Neural cell (in vitro differentiated cells): Measurements from ENCODE around the gene ENKUR. TPM values are rescaled to one million over a fixed set of nuclear protein-coding genes. Genes with fewer than 3 reads are reported as not detected.

Experiments
- H2AFZ ChIP-seq: fragments of 200-600, 300-800 bp; sonication (generic), shearing (Covaris generic); 2 replicates; pipeline ENCODE4 v1.6.0; 2014; ENCODE audit warnings: low read depth, mild to moderate bottlenecking, antibody characterized with exemption, low read length, moderate library complexity
- H3F3A ChIP-seq: fragments of 200-600 bp; shearing (Covaris generic); 2 replicates; pipeline ENCODE4 v1.6.1; 2016; ENCODE audit warnings: mild to moderate bottlenecking, moderate library complexity, mixed read lengths, antibody characterized with exemption, low read length; ENCODE audit not compliant: insufficient read depth, poor library complexity, severe bottlenecking
- H3K27ac ChIP-seq: fragments of 200-600, 300-800 bp; sonication (generic), shearing (Covaris generic); 2 replicates; pipeline ENCODE4 v1.5.1; 2014; ENCODE audit warnings: mild to moderate bottlenecking, low read length, moderate library complexity
- H3K27me3 ChIP-seq: fragments of 300-800, 200-600 bp; sonication (generic), shearing (Covaris generic); 2 replicates; pipeline ENCODE4 v1.6.0; 2014; ENCODE audit warnings: mild to moderate bottlenecking, low read depth, low read length, moderate library complexity; ENCODE audit not compliant: insufficient read depth
- H3K36me3 ChIP-seq: fragments of 300-800, 200-600 bp; sonication (generic), shearing (Covaris generic); 2 replicates; pipeline ENCODE4 v1.5.1; 2014; ENCODE audit warnings: mild to moderate bottlenecking, antibody characterized with exemption, low read length, moderate library complexity; ENCODE audit not compliant: insufficient read depth
- H3K4me2 ChIP-seq: fragments of 300-800, 200-600 bp; sonication (generic), shearing (Covaris generic); 2 replicates; pipeline ENCODE4 v1.6.0; 2014; ENCODE audit warnings: mild to moderate bottlenecking, low read length
- H3K4me3 ChIP-seq: fragments of 300-800, 200-600 bp; sonication (generic), shearing (Covaris generic); 2 replicates; pipeline ENCODE4 v1.5.1; 2014; ENCODE audit warnings: mild to moderate bottlenecking, low read length, moderate library complexity
- H3K79me2 ChIP-seq: fragments of 200-600 bp; shearing (Covaris generic); replicated peaks from 2 replicates; pipeline ENCODE4 v1.6.0; 2014; ENCODE audit warnings: mild to moderate bottlenecking, low read length, moderate library complexity; ENCODE audit not compliant: insufficient read depth
- H3K9ac ChIP-seq: fragments of 300-800, 200-600 bp; sonication (generic), shearing (Covaris generic); 2 replicates; pipeline ENCODE4 v1.6.1; 2016; ENCODE audit warnings: mild to moderate bottlenecking, low read length, mixed read lengths
- H3K9me2 ChIP-seq: fragments of 200-600 bp; shearing (Covaris generic); 2 replicates; pipeline ENCODE4 v1.6.1; 2016; ENCODE audit warnings: mild to moderate bottlenecking, low read length, mixed read lengths; ENCODE audit not compliant: insufficient read depth
- H3K9me3 ChIP-seq: fragments of 200-600, 300-800 bp; sonication (generic), shearing (Covaris generic); 2 replicates; pipeline ENCODE4 v1.6.1; 2016; ENCODE audit warnings: mild to moderate bottlenecking, mixed run types, low read length, moderate library complexity, mixed read lengths
- H4K20me1 ChIP-seq: fragments of 200-600 bp; shearing (Covaris generic); 2 replicates; pipeline ENCODE4 v1.6.1; 2016; ENCODE audit warnings: mild to moderate bottlenecking, mixed run types; ENCODE audit not compliant: insufficient read depth
- EP300 ChIP-seq: fragments of 450-650 bp; conservative IDR thresholded peaks from 2 replicates; pipeline ENCODE4 v1.6.1; 2014; ENCODE audit warnings: antibody characterized with exemption, mild to moderate bottlenecking, moderate library complexity; ENCODE audit not compliant: poor library complexity, severe bottlenecking
- EZH2 ChIP-seq: fragments of 200-600, 300-800 bp; shearing (Covaris generic), sonication (generic); IDR thresholded peaks from 2 replicates; pipeline ENCODE4 v1.6.1; 2014; ENCODE audit warnings: antibody characterized with exemption, low read length, borderline replicate concordance, mild to moderate bottlenecking; ENCODE audit not compliant: insufficient read depth, poor library complexity, severe bottlenecking
- MXI1 ChIP-seq: fragments of 450-650 bp; conservative IDR thresholded peaks from 2 replicates; pipeline ENCODE4 v1.6.1; 2014; ENCODE audit warnings: antibody characterized with exemption, mild to moderate bottlenecking; ENCODE audit not compliant: poor library complexity, severe bottlenecking
- POLR2AphosphoS5 ChIP-seq: IDR thresholded peaks from 2 replicates; pipeline ENCODE4 v1.6.1; 2012
- RAD21 ChIP-seq: fragments of 450-650 bp; conservative IDR thresholded peaks from 2 replicates; pipeline ENCODE4 v1.6.1; 2014; ENCODE audit warnings: antibody characterized with exemption, mild to moderate bottlenecking, moderate library complexity
- SMC3 ChIP-seq: fragments of 450-650 bp; conservative IDR thresholded peaks from 2 replicates; pipeline ENCODE4 v1.6.1; 2014; ENCODE audit warnings: antibody characterized with exemption, mild to moderate bottlenecking, moderate library complexity; ENCODE audit not compliant: poor library complexity
- TAF1 ChIP-seq: IDR thresholded peaks from 2 replicates; pipeline ENCODE4 v1.6.1; 2012; ENCODE audit warnings: low read depth
- polyA plus RNA-seq: library from polyadenylated mRNA; depleted of rRNA; stranded (reverse); fragments of >200 nt; gene quantifications from 2 replicates; pipeline ENCODE4 v1.2.3, GENCODE V29; 2014
- TF ChIP-seq, protein P1 (sequence below): fragments of 450-650 bp; IDR thresholded peaks from 2 replicates; pipeline ENCODE4 v1.5.1; 2014; ENCODE audit warnings: antibody characterized with exemption, mild to moderate bottlenecking, moderate library complexity; ENCODE audit not compliant: poor library complexity, severe bottlenecking
- TF ChIP-seq, protein P2 (sequence below): IDR thresholded peaks from 2 replicates; pipeline ENCODE4 v1.6.1; 2012; ENCODE audit warnings: borderline replicate concordance

Gene ENKUR
- polyA plus RNA-seq, 1 donor from 2014 or later = 2.6 TPM

DNA sequence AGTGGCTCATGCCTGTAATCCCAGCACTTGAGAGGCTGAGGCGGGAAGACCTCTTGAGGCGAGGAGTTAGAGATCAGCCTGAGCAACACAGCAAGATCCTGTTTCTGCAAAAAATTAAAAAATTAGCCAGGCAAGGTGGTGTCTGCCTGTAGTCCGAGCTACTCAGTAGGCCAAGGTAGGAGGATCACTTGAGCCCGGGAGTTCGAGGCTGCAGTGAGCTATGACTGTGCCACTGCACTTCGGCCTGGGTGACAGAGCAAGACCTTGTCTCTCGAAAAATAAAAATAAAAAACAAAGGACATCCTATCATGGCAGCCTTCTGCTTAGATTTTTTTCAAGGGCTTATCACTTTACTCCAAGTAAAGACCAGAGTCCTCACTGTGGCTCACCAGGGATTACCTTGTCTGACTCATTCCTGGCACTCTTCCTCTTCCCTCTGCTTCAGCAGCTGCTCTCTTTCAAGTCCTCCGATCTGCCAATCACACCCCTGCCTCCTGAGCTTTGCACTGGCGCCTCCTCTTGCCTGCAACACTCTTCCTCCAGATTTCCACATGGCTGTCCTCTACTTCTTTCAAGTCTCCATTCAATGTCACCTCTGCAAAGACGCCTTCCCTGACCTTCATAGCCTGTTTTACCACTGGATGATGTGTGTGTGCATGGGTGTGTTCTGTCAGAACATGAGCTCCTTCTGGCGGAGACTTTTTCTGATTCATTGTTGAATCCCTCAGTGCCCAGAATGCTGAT lies 71.3 kb downstream of the ENKUR start:
- H2AFZ ChIP-seq = no peak overlapping the region

DNA sequence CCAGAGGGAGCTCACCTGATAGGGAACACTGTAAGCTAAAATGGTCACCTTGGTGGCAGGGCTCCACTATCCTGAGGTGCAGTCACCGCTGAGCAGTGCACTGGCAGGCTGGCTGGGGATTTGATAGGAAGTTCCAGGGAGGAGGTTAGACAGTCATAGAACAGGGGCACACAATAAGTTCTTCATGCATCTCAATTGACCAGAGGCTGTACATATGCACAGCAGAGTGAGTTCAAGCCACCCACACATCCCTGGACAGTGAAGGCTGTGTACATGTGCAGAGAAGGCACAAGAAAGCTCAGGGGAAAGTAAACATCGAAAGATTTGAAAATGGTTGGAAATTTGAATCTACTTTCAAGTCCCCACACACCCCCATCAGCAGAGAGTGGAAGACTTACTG lies 77.4 kb downstream of the ENKUR start:
- Histone ChIP-seq H3K9me2 (no peaks in the 10 kb centered on the region), H3K79me2 (no peaks in the 10 kb centered on the region), H4K20me1 (no peaks in the 10 kb centered on the region), H3K4me3 (no peak overlapping the region), H3K9ac (no peak overlapping the region), H3K4me2 (no peak overlapping the region), H3K27ac (no peak overlapping the region), H2AFZ (no peak overlapping the region), H3F3A (no peaks in the 10 kb centered on the region), H3K27me3 (no peaks in the 10 kb centered on the region), H3K36me3 (no peaks in the 10 kb centered on the region), H3K9me3 (no peaks in the 10 kb centered on the region)
- TF ChIP-seq EZH2 (no peak), EP300 (no peak), MXI1 (no peak), RAD21 (no peak), POLR2AphosphoS5 (no peak), SMC3 (no peak), TAF1 (no peak)
- TF ChIP-seq, protein P1, sequence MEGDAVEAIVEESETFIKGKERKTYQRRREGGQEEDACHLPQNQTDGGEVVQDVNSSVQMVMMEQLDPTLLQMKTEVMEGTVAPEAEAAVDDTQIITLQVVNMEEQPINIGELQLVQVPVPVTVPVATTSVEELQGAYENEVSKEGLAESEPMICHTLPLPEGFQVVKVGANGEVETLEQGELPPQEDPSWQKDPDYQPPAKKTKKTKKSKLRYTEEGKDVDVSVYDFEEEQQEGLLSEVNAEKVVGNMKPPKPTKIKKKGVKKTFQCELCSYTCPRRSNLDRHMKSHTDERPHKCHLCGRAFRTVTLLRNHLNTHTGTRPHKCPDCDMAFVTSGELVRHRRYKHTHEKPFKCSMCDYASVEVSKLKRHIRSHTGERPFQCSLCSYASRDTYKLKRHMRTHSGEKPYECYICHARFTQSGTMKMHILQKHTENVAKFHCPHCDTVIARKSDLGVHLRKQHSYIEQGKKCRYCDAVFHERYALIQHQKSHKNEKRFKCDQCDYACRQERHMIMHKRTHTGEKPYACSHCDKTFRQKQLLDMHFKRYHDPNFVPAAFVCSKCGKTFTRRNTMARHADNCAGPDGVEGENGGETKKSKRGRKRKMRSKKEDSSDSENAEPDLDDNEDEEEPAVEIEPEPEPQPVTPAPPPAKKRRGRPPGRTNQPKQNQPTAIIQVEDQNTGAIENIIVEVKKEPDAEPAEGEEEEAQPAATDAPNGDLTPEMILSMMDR = no peak
- TF ChIP-seq, protein P2, sequence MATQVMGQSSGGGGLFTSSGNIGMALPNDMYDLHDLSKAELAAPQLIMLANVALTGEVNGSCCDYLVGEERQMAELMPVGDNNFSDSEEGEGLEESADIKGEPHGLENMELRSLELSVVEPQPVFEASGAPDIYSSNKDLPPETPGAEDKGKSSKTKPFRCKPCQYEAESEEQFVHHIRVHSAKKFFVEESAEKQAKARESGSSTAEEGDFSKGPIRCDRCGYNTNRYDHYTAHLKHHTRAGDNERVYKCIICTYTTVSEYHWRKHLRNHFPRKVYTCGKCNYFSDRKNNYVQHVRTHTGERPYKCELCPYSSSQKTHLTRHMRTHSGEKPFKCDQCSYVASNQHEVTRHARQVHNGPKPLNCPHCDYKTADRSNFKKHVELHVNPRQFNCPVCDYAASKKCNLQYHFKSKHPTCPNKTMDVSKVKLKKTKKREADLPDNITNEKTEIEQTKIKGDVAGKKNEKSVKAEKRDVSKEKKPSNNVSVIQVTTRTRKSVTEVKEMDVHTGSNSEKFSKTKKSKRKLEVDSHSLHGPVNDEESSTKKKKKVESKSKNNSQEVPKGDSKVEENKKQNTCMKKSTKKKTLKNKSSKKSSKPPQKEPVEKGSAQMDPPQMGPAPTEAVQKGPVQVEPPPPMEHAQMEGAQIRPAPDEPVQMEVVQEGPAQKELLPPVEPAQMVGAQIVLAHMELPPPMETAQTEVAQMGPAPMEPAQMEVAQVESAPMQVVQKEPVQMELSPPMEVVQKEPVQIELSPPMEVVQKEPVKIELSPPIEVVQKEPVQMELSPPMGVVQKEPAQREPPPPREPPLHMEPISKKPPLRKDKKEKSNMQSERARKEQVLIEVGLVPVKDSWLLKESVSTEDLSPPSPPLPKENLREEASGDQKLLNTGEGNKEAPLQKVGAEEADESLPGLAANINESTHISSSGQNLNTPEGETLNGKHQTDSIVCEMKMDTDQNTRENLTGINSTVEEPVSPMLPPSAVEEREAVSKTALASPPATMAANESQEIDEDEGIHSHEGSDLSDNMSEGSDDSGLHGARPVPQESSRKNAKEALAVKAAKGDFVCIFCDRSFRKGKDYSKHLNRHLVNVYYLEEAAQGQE = no peak

More for the DNA sequence above, 71.3 kb downstream of the ENKUR start:
- Histone ChIP-seq H3K9me3 (no peaks in the 10 kb centered on the region), H3K9me2 (no peaks in the 10 kb centered on the region), H3K9ac (no peak overlapping the region), H3K4me3 (no peak overlapping the region), H3K4me2 (no peak overlapping the region), H3F3A (no peaks in the 10 kb centered on the region), H3K36me3 (no peaks in the 10 kb centered on the region), H3K27ac (no peak overlapping the region), H4K20me1 (no peaks in the 10 kb centered on the region), H3K79me2 (no peaks in the 10 kb centered on the region), H3K27me3 (no peaks in the 10 kb centered on the region)
- TF ChIP-seq MXI1 (no peak), RAD21 (no peak), EP300 (no peak)
